GM23248 (cell line): ENCODE measurements around the gene CIAO2A.

ENCODE experiments used
- EZH2 ChIP-seq: fragments of 200-600 bp; sonication (generic); IDR thresholded peaks from 2 replicates; pipeline ENCODE4 v1.6.1; 2018; ENCODE audit warnings: antibody characterized with exemption, mild to moderate bottlenecking; ENCODE audit not compliant: insufficient read depth, poor library complexity, severe bottlenecking
- EZH2phosphoT487 ChIP-seq: fragments of 200-600 bp; sonication (generic); IDR thresholded peaks from 2 replicates; pipeline ENCODE4 v1.6.1; 2018; ENCODE audit warnings: antibody characterized with exemption, moderate library complexity, mild to moderate bottlenecking, low read depth; ENCODE audit not compliant: insufficient read depth

- TF ChIP-seq EZH2, result no peak
- TF ChIP-seq EZH2phosphoT487, result no peak
Measured at GRCh38 chr15:64029110-64029509, 64.5 kb downstream of the CIAO2A start.
